OCI-LY3 (cell line): ENCODE data around the gene PPM1M.

Experiments
- EZH2phosphoT487 ChIP-seq: fragments of 200-600 bp; shearing (Covaris generic); IDR thresholded peaks from 2 replicates; pipeline ENCODE4 v1.6.1; 2018; ENCODE audit warnings: antibody characterized with exemption, mixed run types, low read depth
- TF ChIP-seq, protein P1 (sequence below): fragments of 200-600, 300-600 bp; sonication (generic); IDR thresholded peaks from 2 replicates; pipeline ENCODE4 v1.5.1; 2014; ENCODE audit warnings: antibody characterized with exemption, low read length, low read depth

DNA sequence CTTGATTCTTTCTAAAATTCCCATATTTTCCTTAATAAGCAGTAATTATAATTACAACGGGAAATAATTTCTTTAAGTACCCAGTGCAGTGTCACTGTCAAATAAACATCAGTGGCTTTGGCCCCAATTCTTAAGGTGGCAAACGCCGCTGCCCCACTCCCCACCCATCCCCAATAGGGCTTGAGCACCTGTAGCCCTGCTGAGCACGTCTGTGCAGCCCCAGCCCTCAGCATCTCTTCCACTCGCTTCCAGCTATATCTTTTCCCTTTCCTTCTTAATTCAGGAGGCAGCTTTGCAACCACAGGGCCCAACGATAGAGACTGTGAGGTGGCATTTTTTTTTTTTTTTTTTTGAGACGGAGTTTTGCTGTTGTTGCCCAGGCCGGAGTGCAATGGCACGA lies 9.0 kb downstream of the PPM1M start:
- TF ChIP-seq, protein P1, sequence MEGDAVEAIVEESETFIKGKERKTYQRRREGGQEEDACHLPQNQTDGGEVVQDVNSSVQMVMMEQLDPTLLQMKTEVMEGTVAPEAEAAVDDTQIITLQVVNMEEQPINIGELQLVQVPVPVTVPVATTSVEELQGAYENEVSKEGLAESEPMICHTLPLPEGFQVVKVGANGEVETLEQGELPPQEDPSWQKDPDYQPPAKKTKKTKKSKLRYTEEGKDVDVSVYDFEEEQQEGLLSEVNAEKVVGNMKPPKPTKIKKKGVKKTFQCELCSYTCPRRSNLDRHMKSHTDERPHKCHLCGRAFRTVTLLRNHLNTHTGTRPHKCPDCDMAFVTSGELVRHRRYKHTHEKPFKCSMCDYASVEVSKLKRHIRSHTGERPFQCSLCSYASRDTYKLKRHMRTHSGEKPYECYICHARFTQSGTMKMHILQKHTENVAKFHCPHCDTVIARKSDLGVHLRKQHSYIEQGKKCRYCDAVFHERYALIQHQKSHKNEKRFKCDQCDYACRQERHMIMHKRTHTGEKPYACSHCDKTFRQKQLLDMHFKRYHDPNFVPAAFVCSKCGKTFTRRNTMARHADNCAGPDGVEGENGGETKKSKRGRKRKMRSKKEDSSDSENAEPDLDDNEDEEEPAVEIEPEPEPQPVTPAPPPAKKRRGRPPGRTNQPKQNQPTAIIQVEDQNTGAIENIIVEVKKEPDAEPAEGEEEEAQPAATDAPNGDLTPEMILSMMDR: no peak
- no peak for TF ChIP-seq EZH2phosphoT487
